GM19397 (cell line): Measurements from ENCODE around the gene VPS37C.

ENCODE experiments used
- ATAC-seq: cut with Tn5 transposase; IDR thresholded peaks from one replicate; pipeline ENCODE4 v1.9.1; 2021; ENCODE audit warnings: mild to moderate bottlenecking, moderate library complexity; ENCODE audit not compliant: unreplicated experiment

Gene VPS37C

DNA sequence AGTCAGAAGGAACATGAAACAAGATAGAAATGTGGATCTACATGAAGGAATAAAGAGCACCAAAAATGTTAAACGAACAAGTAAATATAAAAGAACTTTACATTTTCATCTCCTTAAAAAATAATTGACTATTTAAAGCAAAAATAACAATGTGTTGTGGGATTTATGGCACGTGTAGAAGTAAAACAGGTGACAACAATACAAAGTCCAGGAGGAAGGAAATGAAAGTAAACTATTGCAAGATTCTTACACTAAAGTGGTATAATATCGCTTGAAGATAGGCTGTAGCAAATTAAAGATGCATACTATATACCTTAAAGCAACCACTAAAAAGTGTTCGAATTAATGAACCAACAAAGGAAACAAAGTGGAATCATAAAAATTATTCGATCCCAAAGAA is 5.5 kb downstream of the VPS37C start:
- ATAC-seq: no peak

DNA sequence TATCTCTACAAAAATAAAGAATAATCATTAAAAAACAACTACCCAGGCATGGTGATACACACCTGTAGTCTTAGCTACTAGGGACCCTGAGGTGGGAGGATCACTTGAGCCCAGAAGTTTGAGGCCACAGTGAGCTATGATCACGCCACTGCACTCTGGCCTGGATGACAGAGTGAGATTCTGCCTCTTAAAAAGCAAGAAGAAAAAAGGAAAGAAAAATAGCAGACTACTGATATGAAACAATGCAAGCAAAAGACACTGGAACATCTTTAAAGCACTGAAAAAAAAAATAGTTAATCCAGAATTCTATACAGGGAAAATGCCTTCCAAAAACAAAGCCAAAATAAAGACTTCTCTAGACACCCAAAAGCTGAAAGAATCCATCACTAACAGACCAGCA is 5.9 kb downstream of the VPS37C start:
- no peak for ATAC-seq

DNA sequence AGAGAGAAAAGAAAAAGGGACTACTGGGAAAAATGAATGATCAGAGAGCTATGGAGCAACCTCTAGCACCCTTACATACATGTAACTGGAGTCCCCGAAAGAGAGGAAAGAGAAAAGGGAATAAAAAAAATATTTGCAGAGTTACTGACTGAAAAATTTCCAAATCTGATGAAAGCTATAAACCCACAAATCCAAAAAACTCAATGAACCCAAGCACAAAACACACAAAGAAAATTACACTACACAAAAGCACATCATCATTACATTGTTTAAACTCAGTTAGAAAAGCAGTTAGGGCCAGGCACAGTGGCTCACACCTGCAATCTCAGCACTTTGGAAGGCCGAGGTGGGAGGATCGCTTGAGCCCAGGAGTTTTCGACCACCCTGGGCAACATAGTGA is 6.7 kb downstream of the VPS37C start:
- no peak for ATAC-seq

DNA sequence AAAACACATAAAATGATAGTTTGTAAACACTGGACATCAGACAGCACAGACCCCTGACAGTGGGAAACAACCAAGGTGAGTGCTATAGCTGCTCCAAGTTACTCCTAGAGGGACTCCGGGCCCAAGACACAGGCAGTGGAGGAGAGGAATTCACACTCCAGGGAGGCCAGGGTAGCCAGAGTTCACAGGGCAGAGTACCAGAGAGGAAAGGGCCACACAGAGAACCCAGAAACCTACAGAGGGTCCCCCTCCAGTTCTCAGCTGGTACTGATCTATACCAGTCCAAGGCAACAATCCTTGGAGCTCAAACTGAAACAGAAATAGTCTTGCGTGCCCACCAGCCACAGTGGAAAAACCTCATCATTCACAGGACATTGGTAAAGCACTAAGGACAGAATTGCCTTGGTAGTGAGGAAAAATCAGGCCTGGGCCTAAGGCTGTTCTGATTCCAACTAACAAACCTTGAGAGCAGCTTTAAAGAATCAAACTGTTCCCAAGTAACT is 7.6 kb downstream of the VPS37C start:
- ATAC-seq: no peak

DNA sequence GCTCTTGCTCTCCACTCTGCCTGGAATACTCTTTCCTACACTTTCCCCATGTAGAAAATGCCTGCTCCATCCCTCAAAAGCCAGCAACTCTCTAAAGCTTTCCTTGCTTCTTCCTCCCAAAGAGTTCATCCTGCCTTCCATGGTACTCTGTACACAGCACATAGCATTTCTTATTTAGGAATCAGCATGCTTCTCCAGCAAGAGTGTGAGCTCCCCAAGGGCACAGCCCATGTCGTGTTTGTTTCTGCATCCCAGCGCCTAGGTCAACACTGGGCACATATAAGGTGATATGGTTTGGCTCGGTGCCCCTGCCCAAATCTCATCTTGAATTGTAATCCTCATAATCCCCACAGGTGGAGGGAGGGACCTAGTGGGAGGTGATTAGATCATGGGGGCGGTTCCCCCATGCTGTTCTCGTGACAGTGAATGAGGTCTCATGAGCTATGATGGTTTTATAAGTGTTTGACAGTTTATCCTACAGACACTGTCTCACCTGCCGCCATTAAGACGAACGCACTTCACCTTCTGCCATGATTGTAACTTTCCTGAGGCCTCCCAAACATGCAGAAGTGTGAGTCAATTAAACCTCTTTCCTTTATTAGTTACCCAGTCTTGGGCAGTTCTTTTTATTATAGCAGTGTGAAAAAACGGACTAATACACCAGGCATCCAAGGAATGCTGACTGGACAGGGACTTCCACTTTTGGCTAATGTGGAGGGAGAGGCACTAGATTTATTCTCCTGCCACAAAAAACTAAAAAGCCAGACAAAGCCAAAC is 8.2 kb downstream of the VPS37C start:
- ATAC-seq: no peak

DNA sequence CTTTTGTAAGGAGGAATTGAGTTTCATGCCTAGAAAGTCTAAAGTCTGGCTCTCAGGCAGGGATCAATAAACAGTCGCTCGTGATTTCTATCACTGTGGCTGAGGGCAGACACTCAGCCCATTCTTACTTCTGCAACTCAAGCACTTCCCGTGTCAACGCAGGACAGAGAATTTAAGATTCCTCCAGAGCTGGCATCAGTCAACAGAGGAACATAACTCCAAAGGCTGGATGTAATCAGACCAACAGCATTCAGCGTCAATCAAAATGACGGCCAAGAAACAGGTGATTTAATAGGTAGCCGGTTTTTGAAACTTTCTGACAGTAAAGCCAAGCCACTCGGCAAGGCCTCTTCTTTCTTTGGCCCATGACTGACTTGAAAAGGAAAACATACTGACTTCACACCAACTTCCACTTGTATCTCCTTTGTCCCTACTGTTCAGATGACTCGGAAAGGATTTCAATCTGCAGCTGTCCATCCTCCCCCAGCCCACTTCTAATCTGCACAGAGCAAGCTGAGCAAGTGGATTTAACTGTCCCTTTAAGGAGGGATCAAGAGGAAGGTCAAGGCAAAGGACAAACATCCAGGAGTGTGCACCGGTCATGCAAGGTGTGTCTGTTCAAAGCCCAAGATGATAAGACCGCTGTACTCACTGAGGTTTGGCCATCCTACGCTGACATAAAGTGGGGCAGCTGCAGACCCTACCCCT is 9.5 kb downstream of the VPS37C start:
- no peak for ATAC-seq

DNA sequence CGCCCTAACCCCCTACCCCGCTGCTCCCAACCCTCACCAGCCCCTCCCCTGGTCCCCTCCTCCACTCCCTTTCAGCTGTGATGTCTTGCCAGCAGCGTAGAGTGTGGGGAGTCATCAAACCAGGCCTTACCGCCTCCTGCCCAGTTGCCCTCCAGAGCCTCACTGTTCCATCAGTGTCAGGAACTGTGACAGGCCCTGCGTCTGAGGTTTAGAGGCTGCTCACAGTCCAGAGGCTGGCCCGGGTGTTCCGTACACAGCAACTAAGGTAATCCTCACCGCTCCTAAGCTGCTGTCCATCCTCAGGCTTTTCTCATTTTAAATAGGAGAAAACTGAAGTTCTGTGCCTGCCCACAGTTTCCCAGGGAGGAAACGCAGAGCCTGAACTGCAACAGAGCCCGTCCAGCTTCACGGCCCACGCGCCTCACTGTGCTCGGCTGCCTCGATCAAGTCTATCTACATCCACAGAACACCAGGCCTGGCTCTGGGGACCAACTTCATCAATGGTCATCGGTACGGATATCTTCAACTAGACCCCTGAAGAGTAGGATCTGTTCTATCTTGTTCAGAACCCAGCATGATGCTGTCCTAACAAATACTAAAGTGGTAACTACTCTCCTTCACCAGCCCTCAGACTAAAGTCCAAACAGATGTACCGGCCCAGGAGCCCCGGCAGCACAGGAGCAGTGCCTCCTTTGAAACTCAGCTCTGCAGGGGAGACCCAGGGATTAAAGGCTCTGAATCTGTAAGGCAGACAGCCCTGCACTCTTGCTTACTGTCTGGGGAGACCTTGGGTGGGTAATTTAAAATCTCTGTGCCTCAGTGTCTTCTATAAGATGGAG is 10.3 kb downstream of the VPS37C start:
- ATAC-seq: no peak

DNA sequence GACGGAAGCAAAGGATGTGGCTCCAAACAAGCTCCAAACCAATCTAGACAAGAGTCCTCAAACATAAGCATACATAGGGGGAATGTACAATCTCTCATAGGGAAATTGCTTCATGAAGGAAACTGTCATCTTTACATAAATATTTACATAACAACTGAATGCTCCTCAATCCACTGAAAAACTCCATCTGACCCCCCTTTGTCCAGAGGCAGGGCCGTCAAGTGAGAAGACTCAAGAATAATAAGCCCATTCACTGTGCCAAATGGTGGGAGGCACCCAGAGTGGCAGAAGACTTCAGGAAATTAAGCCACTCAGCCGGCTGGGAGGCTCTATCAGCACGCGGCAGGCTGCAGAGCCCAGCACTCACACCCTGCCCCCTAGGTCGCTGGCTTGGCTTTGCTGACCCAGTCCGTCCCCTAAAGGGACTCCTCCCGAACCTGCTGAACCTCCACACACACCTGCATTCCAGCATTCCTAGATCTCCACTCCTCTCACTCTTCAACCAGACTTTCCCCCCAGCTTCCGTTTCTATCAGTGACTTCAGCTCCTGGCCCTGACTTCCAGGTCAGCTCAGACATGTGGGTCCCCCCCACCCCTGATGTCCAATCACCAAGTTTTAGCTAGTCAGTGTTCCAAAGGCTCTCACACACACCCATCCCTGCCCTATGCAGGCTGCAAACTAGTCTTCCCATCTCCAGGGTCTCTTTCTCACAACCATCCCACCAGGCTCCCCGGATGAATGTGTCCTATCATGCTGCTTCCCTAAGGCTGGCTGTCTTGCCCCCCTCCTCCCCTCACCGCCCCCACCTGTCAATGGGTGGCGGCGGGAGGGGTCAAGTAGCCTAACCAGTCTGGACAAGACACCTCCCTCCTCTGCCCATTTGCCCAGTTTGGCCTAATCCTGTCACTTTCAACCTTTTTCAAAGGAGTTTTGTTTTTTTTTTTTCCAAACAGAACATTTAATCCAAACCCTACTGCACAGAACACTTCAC is 11.3 kb downstream of the VPS37C start:
- no peak for ATAC-seq

DNA sequence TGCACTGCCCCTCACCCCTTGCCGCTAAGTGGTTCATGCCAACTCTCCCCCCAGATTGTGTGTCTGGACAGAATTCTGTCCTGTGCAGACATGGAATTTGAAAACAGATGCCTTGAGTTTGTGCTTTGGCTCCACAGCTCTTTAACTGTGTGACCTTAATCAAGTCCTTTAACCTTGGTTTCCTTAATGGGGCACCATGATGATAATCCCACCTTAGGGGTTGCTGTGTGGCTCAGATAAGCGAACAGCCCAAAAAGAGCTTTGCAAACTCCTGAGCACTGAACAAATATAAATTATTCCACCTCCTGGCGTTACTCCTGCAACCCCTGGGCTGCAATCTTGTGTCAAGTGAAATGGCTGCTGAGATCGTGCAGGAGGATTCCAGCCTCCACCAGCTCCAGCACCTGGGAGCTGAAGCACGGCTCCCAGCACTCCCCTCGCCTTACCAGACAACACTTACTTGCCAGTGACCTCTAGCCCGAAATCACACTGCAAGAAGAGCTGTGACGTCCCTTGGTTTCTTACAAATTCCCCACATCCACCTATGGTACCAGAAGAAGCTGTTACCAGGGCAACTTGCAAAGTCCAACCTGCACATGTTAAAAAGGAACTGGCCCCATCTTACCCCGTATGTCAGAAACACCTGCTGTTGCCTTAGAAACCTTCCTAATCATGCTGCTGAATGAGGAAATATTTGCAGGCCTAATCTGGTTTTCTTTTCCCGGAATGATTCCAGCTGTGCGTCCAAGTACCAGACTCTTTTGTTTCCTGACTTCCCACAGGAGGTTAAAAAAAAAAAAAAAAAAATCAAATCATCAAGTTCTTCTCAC is 13.2 kb downstream of the VPS37C start:
- no peak for ATAC-seq

DNA sequence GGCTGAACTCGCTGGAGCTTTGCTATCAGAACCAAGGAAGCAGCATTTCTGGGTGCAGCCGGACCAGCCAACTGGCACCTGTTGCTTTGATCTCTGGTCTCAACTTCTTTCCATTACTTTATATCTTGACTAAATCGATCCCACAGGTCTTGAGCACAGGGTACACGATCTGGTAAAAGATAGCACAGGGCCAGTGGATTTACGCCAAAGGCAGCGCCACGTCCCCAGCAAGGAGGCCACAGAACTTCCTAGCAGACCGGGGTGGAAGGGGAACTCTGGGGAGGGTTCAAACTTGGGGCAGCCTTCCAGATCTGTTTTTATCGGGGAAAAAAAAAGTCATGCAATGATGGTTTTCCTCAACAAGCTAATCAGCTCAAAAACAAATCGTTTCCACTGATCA is 14.0 kb downstream of the VPS37C start:
- ATAC-seq: no peak

DNA sequence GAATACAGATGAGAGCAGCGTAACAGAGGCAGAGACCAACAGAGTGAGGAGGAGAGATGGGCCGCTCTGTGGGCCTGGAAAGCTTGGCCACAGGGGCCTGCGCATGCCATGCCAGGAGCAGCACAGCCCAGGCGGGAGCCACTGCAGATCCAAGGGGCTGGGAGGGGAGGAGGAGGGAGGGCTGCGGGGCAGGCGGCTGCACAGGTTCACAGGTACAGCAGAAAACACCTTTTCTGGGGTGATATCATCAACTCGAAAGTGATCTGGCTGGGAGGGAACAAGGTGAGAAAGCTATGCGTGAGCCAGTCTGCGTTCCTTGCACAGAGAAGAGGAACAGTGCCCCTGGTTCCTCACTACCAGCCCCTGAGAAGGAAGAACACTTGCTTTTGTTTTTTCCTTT is 14.8 kb downstream of the VPS37C start:
- no peak for ATAC-seq

DNA sequence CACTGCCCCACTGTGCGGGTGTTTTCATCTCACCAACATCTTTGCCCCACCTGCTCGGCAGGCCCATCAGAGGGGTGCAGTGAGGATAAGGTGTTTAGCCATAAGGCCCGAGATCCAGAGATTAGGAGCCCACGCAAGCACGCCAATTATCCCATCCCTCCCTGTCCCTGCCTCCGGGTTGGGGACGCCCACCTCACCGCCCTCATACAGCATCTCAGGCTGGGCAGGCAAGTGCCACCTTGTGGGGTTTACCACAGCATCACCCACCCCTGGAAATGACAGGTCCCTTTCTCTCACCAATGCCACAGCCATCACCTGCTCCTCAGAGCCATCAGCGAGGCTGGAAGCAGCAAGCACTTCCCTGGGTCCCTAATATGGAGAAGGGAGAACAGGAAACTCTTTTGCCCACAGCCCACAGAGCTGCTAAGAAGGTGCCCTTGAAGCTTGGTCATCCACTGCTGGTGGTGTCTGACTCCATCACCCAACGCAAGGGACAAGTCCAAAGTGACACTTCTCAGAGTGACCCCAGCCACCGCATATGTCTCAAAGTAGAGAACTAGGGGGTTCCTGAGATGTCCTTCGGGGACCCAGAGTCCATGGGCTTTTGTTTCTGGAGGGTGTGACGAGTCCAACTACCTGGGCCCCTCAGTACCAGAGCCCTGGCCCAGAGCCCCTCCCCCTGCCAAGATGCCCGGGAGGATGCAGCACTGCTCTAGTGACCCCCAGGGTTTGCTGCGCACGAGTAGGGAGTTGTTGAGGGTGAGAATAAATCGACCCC is 15.8 kb downstream of the VPS37C start:
- no peak for ATAC-seq

DNA sequence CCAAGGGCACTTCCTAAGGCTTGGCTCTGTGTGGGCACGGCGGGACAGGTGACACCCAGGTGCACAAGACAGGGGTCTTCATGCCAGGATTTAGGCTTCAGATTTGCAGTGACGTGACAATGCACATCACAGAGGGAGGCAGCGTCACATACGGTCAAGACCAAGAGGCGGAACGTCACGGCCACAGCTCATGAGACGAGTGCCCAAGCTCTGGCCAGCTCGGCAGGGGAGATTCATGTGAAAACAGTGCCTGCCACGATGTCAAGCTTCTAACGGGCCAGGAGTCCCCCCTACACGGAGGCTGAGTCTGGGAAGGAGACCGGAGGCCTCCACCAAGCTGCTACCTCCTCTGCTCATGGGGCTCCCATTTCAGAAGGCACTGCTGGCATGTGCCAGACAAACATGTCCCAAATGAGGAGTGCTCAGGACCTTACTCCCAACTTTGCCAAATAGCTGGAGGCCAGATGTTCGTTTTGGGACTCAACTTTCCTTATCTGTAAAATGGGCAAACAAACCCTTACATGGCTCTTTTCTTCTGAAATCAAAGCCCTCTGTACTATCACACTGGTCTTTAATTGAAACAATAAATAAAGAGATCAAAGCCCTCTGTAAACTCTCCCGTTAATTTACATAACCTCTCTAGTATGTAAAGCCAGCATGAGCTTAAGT is 16.6 kb downstream of the VPS37C start:
- ATAC-seq: no peak

DNA sequence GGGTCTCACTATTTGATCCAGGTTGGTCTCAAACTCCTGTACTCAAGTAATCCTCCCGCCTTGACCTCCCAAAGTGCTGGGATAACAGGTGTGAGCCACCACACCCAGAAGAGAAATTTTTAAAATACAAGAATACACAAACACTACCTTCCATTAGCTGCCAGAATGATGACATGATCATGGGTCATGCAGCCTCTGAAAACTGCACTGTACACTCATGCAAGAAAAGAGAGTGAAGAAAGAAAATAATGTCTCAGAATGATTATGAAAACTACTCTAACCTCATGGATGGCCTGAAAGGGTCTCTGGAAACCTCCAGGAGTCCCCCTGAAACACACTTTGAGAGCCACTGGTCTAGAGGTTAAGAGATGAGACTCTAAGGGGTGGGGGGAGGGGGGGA is 18.8 kb downstream of the VPS37C start:
- ATAC-seq: no peak

DNA sequence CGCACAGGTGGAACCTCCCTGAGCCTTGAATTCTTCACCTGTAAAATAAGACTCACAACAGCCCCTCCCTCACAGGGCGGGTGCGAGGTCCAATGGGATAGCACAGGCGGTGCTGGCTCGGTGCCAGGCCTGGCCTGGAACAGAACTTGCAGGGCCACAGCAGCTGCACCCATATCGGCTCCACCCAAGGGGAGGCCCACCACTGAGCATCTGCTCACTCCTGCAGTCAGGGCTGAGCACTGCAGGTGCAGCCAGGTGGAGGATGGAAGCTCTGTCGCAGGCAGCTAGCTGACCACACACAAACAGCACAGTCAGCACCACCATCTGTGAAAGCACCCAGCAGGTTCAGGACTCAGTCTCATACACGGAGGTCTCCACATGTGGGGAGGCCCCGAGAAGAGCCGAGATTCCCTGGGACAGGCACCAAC is 19.6 kb downstream of the VPS37C start:
- ATAC-seq: no peak

DNA sequence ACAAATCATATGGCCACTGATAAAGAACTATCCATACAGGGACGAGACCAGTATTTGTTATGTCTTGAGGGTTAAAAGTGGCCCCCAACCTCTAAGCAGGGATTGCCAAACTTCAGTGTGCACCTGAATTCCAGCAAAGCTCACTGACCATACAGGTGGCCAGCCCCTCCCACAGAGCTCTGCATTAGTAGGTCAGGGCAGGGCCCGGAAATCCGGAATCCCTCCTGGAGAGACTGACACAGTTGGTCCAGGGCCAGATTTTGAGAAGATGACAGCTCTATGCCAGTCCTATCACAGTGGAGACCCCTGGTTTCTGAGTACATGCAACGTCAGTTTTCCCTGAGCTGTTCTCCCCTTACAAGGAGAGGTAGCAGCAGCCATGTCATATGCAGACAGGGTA is 20.8 kb downstream of the VPS37C start:
- ATAC-seq: no peak

DNA sequence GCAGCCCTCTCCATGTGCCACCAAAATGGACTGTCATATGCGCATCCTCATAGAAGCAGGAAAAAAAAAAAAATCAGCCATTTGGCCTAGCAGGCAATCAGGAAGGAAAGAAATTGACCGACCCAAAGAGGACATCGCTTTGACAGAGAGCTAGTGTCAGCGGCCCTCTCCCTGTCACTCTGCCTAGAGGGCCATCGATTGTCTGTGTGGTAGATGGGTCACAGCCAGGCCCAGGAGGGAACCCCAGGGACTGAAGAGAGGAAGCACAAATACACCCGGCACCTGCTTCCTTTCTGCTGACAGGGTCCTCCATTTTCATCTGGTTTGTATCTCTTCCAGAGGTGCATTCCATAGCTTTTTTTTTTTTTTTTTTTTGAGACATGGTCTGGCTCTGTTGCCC is 21.8 kb downstream of the VPS37C start:
- no peak for ATAC-seq

DNA sequence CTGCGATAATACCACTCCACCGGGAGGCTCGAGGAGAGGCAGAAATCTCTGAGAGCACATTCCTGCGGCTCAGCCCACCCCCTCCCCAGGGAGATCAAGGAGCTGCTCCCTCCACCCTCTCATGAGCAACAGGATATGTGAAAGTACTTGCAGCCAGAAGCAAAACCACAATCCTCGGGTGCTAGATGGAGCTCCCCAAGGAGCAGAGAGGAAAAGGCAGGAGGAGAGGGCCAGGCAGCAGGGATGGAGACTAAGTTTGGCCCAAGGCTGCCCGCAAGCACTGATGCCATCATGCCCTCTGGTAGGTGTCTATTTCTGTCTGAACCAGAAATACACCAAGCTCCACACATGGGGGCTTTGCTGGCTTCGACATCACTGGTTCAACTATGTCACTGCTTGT is 22.3 kb downstream of the VPS37C start:
- ATAC-seq: no peak
